ENCODE data around the gene SRD5A1.

DNA sequence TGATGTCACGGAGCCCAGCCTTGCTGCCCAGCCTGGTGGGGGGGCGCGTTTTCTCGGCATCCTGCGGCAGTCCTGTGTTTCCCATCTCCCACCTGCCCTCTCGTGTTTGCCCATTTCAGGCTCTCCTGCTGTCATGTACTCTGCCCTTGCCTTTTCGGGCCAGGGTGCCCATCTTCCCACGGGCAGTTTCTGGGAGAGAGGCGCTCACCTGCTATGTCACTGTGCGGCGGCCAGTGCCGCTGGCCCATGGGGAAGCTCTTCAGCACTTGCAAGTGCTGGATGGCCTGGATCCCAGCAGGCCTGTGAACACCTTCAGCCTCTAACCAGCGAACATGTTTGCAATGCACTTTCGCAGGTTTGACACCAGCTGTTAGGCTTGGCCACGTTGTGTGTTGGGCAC, 33.5 kb downstream of the SRD5A1 start:
- TF ChIP-seq, protein P1, sequence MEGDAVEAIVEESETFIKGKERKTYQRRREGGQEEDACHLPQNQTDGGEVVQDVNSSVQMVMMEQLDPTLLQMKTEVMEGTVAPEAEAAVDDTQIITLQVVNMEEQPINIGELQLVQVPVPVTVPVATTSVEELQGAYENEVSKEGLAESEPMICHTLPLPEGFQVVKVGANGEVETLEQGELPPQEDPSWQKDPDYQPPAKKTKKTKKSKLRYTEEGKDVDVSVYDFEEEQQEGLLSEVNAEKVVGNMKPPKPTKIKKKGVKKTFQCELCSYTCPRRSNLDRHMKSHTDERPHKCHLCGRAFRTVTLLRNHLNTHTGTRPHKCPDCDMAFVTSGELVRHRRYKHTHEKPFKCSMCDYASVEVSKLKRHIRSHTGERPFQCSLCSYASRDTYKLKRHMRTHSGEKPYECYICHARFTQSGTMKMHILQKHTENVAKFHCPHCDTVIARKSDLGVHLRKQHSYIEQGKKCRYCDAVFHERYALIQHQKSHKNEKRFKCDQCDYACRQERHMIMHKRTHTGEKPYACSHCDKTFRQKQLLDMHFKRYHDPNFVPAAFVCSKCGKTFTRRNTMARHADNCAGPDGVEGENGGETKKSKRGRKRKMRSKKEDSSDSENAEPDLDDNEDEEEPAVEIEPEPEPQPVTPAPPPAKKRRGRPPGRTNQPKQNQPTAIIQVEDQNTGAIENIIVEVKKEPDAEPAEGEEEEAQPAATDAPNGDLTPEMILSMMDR (IDR thresholded peaks at IDR 0.05): no peak
- no peak for TF ChIP-seq POLR2A (IDR thresholded peaks at IDR 0.05)
